ENCODE measurements around the gene CHST3.

- TF ChIP-seq CTCF (IDR thresholded peaks at IDR 0.05) (no peak), EP300 (IDR thresholded peaks at IDR 0.05) (no peak)
These were observed 45.2 kb upstream of the CHST3 start for GRCh38 chr10:71918992-71919391.
